Measurements from ENCODE around the gene CHCHD3.

DNA sequence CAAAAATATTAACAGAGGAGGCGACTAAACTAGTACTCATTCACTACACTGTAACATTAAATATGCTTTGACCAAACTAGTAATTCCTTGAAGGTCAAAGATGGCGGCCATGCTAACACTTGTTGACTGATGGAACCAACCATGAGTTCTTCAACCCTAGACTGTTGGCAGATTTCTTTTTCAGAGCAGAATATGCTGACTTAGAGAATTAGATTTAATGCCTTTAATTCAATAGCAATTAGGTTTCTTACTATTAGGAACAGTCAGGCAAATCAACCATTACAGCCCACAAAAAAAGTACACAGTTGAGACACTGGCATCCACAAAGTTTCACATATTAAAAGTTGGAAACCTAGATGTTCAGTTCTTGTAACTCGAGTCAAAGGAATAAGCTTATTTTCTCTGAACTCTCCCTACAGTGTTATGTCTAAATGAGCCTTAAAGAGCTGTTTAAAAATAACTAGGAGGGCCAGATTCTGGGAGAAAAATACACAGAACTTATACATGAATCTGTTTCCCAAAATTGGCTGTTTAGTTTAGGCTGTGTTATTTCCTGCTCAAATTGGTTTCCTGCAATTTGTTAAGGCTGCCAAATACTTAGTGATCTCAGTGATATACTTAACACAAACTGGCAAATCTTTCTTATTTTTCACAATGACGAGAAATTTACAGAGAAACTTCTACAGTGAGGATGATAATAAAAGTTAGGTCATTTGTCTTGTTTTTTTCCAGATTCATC, 17.6 kb downstream of the CHCHD3 start:
- TF ChIP-seq, protein P1, sequence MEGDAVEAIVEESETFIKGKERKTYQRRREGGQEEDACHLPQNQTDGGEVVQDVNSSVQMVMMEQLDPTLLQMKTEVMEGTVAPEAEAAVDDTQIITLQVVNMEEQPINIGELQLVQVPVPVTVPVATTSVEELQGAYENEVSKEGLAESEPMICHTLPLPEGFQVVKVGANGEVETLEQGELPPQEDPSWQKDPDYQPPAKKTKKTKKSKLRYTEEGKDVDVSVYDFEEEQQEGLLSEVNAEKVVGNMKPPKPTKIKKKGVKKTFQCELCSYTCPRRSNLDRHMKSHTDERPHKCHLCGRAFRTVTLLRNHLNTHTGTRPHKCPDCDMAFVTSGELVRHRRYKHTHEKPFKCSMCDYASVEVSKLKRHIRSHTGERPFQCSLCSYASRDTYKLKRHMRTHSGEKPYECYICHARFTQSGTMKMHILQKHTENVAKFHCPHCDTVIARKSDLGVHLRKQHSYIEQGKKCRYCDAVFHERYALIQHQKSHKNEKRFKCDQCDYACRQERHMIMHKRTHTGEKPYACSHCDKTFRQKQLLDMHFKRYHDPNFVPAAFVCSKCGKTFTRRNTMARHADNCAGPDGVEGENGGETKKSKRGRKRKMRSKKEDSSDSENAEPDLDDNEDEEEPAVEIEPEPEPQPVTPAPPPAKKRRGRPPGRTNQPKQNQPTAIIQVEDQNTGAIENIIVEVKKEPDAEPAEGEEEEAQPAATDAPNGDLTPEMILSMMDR (conservative IDR thresholded peaks at IDR 0.05; ENCODE audit: low read depth, low read length), result no peak
- no peak for TF ChIP-seq EZH2 (IDR thresholded peaks at IDR 0.05; ENCODE audit: low read length, unreplicated experiment)
- TF ChIP-seq EZH2phosphoT487 (IDR thresholded peaks at IDR 0.05; ENCODE audit: borderline replicate concordance, low read length), result no peak
